SJCRH30 (cell line): ENCODE results near the gene CDK6. TPM values are rescaled to one million over a fixed set of nuclear protein-coding genes. Genes with fewer than 3 reads are reported as not detected.
A peak's percentile ranks its signal among the peaks of the same experiment; 100 is the strongest.

Experiments
- DNase-seq, 2 experiments: peaks; one replicate each; pipeline ENCODE4 v3.0.0-alpha.2; 2015 to 2020
- H3K27ac ChIP-seq: fragments of 250-450 bp; sonication (Bioruptor Pico); 2 replicates; pipeline ENCODE4 v1.5.1; 2020; ENCODE audit warnings: mild to moderate bottlenecking, moderate library complexity
- H3K27me3 ChIP-seq: fragments of 250-450 bp; sonication (Bioruptor Pico); 2 replicates; pipeline ENCODE4 v1.5.1; 2020; ENCODE audit warnings: mild to moderate bottlenecking, moderate library complexity
- H3K36me3 ChIP-seq: fragments of 250-450 bp; sonication (Bioruptor Pico); 2 replicates; pipeline ENCODE4 v1.5.1; 2020; ENCODE audit warnings: mild to moderate bottlenecking, moderate library complexity
- H3K4me1 ChIP-seq: fragments of 250-450 bp; sonication (Bioruptor Pico); 2 replicates; pipeline ENCODE4 v1.5.1; 2020; ENCODE audit warnings: mild to moderate bottlenecking, moderate library complexity
- H3K4me3 ChIP-seq: fragments of 250-450 bp; sonication (Bioruptor Pico); 2 replicates; pipeline ENCODE4 v1.5.1; 2020; ENCODE audit warnings: mild to moderate bottlenecking, moderate library complexity
- H3K9me3 ChIP-seq: fragments of 250-450 bp; sonication (Bioruptor Pico); replicated peaks from 2 replicates; pipeline ENCODE4 v1.5.1; 2020; ENCODE audit warnings: mild to moderate bottlenecking, moderate library complexity
- total RNA-seq: library from RNA; depleted of rRNA; stranded (reverse); fragments of >200 nt; shearing (Covaris generic); gene quantifications from 2 replicates; pipeline ENCODE4 v1.2.3, GENCODE V29; 2014

The CDK6 gene
- total RNA-seq, 1 experiment from 2014 or later, result 194 TPM

DNA sequence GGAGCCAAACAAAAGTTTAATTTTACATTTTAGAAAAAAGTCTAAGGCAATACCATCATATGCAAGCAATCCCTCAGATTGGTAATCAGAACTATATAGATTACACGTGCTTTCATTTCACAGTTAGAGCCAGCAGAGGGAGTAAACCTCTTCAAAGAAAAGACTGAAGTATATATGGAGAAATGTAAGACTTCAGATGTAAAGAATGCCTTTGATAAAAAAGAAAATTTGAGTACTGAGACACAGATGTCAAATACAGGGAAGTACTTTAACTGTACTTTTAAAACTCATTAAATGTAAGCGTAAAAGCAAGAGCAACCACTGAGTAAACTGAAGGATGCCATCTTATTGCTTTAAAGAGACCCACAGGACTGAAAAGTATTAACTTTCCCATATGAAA, 144.8 kb downstream of the CDK6 start:
- H3K36me3 ChIP-seq, result peaks cover 62% of the 10 kb centered on the region
- peak; percentile 29 to 69 for DNase-seq
- H3K27me3 ChIP-seq, result no peaks in the 10 kb centered on the region
- peaks cover 7% of the 10 kb centered on the region; the same call in 1 of the 2 replicates for H3K9me3 ChIP-seq
- H3K4me1 ChIP-seq, result peaks cover 21% of the 10 kb centered on the region
- H3K4me3 ChIP-seq, result no peak overlapping the region
- no peak overlapping the region for H3K27ac ChIP-seq

DNA sequence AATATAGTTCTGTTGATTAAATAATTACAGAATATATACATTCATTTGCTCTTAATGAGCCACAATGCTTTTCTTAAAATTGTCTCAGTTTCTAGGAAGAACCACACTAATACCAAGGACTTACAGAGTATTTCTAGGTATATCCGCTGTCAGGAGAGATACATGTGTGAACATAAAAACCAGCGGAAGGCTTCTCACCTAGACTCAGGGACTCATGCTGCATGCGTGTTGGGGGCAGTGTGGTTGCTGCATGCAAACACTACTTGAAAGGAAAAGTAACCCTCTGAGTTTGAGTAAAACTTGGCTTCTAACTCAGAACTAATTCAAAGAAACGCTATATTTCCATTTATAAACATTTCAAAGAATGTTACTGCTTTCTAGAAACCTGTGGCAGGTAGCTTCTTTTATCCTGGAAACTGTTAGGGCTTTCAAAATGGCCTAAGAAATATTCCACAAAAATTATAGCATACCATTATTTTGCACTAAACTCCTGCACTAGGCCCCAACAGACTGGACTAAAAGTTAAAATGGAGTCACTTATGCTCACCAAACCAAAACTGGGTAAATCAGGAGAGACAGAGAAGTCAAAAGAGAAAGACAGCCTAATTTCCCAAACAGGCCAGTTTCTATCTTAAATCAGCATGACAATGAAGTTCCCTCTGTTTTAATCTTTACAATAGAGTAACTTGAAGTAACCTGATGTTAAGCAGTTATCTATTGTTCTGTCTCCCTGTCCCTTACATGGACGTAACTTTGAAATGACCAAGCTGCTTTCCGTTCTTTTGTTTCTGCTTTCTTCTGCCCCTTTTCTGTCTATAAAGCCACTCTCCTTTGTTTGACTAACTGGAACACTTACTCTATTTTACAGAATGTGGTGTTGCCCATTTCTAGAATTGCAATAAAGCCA, 151.0 kb downstream of the CDK6 start:
- Histone ChIP-seq H3K27ac (no peak overlapping the region), H3K36me3 (peaks cover 53% of the 10 kb centered on the region), H3K4me1 (no peaks in the 10 kb centered on the region), H3K4me3 (no peak overlapping the region), H3K27me3 (no peaks in the 10 kb centered on the region), H3K9me3 (peaks cover 3% of the 10 kb centered on the region; the same call in 1 of the 2 replicates)
- DNase-seq, result no peak

DNA sequence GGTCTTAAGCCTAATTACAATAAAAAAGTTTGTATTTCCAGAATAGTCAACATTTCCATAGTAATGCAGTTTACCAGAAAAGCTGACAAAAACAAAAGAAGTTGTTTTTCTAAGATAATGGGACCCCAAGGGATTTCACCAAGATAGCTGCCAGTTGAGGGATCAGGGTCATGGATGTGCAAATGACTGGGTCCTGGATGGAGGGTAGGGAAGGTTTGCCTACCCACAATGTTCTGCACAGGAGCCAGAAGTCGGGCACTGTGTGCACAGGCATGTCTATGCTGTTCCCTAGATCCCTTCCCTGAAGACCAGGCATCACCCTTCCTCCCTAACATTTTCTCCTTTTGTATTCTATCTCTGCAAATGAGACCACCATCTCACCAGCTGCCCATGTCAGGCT, 152.1 kb downstream of the CDK6 start:
- Histone ChIP-seq H3K27me3 (no peaks in the 10 kb centered on the region), H3K27ac (no peak overlapping the region), H3K4me1 (no peaks in the 10 kb centered on the region), H3K9me3 (no peaks in the 10 kb centered on the region; the same call in 1 of the 2 replicates), H3K4me3 (no peak overlapping the region), H3K36me3 (peaks cover 44% of the 10 kb centered on the region)
- no peak for DNase-seq

DNA sequence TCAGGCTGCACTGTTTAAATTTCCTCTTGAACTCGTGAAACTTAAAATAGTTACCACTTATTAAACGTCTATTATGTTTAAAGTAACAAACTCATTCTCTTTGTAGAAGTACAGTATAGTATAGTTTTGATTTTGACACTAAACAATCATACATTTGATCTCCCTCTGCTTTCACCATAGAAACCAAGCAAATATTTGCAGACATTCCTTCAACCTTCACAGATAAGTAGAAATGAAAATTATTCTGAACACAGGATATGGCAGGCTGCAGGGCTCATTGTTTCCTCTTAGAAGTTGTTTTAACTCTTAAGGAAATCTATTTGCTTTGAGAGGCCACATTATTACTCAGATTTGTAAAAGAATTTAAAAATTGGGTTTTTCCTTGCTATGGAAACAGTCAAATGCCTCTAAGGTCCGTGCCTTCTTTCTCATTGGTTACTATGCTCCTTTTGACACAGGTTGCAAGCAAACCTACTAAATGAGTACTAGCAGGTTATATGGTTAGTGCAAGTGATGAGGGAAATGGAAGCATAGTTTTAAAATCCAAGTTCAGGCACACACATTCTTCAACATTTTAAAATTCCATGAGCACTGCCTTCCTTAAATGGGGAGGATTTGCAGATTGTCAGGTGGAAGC, 153.4 kb downstream of the CDK6 start:
- Histone ChIP-seq H3K9me3 (no peaks in the 10 kb centered on the region), H3K4me1 (no peaks in the 10 kb centered on the region), H3K36me3 (peaks cover 42% of the 10 kb centered on the region), H3K27me3 (no peaks in the 10 kb centered on the region), H3K4me3 (no peak overlapping the region), H3K27ac (no peak overlapping the region)
- DNase-seq, result no peak

DNA sequence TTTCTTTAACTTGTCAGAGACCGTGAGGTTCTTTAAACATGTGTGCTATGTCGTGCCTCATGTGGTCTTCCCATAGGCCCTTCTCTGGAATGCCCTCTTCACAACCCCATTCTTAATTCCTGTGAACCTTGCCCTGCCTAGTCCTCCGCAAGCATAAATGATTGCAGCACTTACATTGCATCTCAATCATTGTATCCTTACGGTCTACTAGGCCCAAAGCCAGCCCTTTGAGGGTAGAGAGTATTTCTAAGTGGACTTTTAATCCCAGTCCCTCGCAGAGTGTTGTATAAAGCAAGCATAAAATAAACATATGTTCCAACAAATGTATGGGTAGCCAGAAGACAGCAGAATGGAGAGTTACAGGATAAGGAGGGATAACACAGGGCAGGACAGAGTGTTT, 154.0 kb downstream of the CDK6 start:
- Histone ChIP-seq H3K27ac (no peak overlapping the region), H3K27me3 (no peaks in the 10 kb centered on the region)
- DNase-seq, result no peak

DNA sequence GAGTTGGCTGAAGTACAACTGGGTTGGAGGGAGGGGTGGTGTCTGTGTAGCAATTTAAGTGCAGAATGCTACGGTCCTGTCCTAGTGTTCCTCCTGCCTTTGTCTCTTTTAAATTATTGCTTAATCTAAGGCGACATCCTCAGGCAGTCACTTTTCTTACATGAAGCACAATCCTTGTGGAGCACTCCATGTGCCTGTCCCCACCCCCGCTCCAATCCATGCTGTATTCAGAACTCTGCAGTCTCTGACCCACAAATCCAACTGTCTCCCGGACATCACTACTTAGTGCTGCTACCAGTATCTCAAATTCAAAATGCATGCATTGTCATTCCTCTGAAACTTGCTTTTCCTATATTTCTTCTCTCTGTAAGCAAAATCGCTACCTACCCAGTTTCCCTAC, 154.7 kb downstream of the CDK6 start:
- Histone ChIP-seq H3K9me3 (no peaks in the 10 kb centered on the region), H3K36me3 (peaks cover 33% of the 10 kb centered on the region), H3K4me1 (no peaks in the 10 kb centered on the region), H3K27ac (no peak overlapping the region), H3K4me3 (no peak overlapping the region), H3K27me3 (no peaks in the 10 kb centered on the region)
- DNase-seq, result no peak

More for the DNA sequence above, 154.0 kb downstream of the CDK6 start:
- no peak overlapping the region for H3K4me3 ChIP-seq
- no peaks in the 10 kb centered on the region for H3K4me1 ChIP-seq
- peaks cover 39% of the 10 kb centered on the region for H3K36me3 ChIP-seq
- H3K9me3 ChIP-seq, result no peaks in the 10 kb centered on the region

DNA sequence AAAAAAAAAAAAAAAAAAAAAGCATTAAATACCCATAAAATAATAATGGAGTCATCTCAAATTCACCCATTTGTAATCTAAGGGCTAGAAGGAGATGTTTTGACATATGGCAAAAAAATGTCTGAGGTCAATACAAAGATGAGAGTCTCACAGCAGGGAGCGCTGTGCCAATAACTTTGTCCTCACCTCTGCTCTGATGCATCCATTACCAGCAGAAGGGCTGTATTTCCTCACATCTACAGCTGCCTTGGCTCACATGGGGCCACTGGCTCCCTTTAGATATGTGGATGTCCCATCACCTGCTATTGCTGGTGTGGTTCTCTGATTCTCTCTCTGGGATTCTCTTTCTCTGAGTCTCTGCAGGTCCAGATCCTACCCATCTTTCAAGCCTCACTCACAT, 155.9 kb downstream of the CDK6 start:
- no peaks in the 10 kb centered on the region for H3K9me3 ChIP-seq
- H3K36me3 ChIP-seq, result peaks cover 31% of the 10 kb centered on the region
- peak in 1 of 2 experiments; percentile 25 for DNase-seq
- no peak overlapping the region for H3K27ac ChIP-seq
- H3K4me1 ChIP-seq, result no peaks in the 10 kb centered on the region; the same call in 1 of the 2 replicates
- no peak overlapping the region for H3K4me3 ChIP-seq
- no peaks in the 10 kb centered on the region for H3K27me3 ChIP-seq

DNA sequence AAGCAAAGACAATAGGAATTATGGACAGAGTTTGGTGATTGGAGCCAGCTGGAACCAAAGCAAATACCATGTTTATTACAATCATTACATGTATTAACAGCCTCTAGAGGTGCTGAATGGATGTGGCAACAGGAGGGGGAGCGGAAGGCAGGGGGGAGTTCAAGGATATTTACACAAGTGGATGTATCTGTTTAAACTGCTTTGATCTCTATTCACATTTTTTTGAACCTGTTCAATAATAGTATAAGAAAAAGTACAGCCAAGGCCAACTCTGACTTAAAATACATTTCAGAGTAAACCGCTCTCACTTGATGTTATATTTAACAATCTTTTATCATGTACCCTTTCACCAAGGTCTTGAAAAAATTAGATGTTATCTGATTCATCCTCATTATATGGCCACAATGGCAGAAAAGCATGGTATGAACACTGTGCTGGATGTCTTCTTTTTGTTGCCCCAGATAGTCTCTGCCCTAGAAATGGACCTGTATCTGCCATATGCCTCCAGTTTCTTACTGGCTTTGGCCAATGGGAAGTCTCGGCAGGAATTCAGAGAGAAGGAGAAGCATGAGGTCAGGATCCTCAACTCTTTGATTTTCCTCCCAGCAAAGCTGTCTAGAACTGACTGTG, 158.0 kb downstream of the CDK6 start:
- no peaks in the 10 kb centered on the region for H3K9me3 ChIP-seq
- H3K36me3 ChIP-seq, result peaks cover 29% of the 10 kb centered on the region
- no peaks in the 10 kb centered on the region for H3K27me3 ChIP-seq
- DNase-seq, result no peak
- no peak overlapping the region for H3K4me3 ChIP-seq
- no peaks in the 10 kb centered on the region; the same call in 1 of the 2 replicates for H3K4me1 ChIP-seq
- H3K27ac ChIP-seq, result no peak overlapping the region

DNA sequence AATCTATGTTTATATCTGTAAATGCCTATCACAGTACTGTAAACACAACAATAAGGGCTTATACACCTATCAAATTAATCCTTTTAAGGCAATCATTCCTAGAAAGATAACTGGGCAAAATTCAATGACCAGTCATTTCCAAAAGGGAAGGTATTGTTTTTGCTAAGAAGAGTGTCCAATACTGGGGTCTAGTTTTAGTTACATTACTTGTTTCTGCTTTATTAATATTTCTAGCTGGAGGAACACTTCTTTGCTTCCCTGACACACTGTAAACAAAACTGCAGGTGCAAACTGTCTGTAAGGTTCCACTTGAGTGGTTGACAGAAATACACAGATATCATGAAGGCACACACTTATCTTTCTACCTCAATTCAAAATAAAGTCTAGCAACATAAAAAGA, 162.0 kb downstream of the CDK6 start:
- Histone ChIP-seq H3K36me3 (peaks cover 53% of the 10 kb centered on the region), H3K4me1 (no peaks in the 10 kb centered on the region; the same call in 1 of the 2 replicates), H3K27me3 (no peaks in the 10 kb centered on the region), H3K4me3 (no peak overlapping the region), H3K27ac (no peak overlapping the region), H3K9me3 (no peaks in the 10 kb centered on the region)
- no peak for DNase-seq

DNA sequence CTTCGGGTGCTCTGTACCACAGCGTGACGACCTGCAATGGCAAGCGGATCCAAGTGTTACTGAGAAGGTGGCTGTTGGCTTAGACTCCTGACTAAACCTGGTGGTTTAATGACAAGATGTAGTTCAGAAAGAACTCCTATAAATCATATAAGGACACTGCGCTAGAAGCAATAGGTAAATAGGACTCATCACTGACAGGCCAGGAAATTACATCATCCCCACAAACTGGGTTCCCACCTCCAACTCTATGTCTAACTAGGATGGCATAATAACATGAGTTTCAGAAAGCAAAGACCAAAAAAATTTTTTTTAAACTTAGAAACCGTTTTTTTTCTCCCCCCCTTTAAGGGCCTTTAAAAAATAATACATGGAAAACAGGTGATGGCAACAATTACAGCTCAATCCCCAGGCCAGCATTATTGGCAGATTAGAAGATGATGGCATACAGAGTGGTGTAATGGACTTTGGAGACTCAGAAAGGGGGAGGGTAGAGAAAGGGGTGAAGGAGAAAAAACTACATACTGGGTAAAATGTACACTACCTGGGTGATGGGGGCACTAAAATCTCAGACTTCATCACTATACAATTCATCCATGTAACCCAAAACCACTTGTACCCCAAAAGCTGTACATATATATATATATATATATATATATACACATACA, 164.7 kb downstream of the CDK6 start:
- H3K27ac ChIP-seq, result no peak overlapping the region
- no peak overlapping the region for H3K4me3 ChIP-seq
- DNase-seq, result no peak
- no peaks in the 10 kb centered on the region for H3K9me3 ChIP-seq
- H3K36me3 ChIP-seq, result peaks cover 64% of the 10 kb centered on the region
- H3K4me1 ChIP-seq, result no peaks in the 10 kb centered on the region; the same call in 1 of the 2 replicates
- no peaks in the 10 kb centered on the region for H3K27me3 ChIP-seq

DNA sequence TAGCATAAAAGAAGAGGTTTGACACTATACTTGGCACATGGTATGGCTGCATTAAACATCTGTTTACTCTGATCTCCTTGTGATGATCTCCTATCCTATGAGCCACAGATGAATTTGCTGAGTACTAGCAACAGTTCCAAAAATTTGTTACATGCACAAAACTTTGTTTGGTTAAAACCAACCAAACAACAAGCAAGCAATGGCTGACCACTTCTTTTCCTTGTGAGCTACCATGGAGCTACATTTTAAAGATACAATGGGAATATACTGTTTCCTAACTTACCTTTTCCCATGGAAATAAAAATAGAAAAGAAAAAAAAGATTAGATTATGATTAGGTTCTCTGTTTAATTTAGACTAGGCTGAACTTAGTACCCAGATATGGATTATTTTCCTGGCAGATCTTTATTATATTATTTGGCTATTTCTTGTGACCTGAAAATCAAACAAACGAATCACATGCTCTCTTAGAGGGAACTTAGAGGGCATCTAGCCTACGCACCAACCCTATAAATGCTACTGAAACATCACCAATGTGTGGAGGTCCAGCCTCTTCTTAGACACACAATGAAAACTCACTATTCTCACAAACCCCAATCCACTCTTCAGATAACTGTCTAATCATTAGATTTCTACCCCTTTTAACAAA, 166.0 kb downstream of the CDK6 start:
- Histone ChIP-seq H3K4me3 (no peak overlapping the region), H3K4me1 (no peaks in the 10 kb centered on the region), H3K27ac (no peak overlapping the region)

DNA sequence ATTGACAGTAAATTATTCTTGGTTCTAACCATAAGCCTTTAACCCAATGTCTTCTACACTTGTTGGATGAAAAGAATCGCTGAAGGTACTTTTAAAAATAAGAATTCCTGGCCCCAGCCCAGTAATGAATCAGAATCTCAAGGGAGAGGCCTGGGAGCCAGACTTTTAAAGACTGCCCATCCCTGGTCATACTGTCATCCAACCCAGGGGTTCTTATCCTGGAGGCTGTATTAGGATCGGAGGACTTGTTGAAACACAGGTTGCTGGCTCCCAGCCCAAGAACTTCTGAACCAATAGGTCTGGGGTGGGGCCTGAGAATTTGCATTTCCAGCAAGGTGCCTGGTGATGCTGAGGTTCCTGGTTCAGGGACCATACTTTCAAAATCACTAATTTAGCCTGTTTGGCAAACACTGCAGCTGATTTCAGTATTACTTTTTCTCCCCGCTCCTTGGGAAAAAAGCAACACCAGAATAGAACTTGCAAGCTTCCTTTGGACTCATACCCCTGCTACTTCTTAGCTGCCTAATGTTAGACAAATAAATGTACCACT, 166.7 kb downstream of the CDK6 start:
- no peaks in the 10 kb centered on the region for H3K9me3 ChIP-seq
- H3K27me3 ChIP-seq, result no peaks in the 10 kb centered on the region
- no peak overlapping the region for H3K4me3 ChIP-seq
- H3K27ac ChIP-seq, result no peak overlapping the region
- H3K4me1 ChIP-seq, result no peaks in the 10 kb centered on the region
- DNase-seq, result no peak
- H3K36me3 ChIP-seq, result peaks cover 83% of the 10 kb centered on the region

More for the DNA sequence above, 166.0 kb downstream of the CDK6 start:
- Histone ChIP-seq H3K36me3 (peaks cover 77% of the 10 kb centered on the region), H3K27me3 (no peaks in the 10 kb centered on the region), H3K9me3 (no peaks in the 10 kb centered on the region)
- DNase-seq, result no peak

DNA sequence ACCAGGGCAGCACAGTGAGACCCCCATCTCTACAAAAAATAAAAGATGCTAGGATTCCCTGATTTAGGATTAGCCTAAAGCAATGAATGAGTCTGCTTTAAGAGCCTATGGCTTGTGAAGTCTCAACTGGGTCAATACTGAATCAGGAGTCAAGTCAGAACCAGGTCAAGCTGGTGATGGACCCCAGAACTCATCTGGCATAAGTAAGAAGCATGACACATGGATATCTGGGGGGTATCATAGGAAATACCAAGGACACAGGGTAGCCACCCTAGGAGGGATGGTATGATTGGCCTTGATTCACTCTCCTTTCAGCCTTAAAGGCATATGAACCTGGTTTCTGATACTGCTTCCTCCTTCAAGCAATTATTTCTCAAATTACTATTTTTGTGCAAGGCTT, 167.8 kb downstream of the CDK6 start:
- no peaks in the 10 kb centered on the region for H3K27me3 ChIP-seq
- no peaks in the 10 kb centered on the region for H3K9me3 ChIP-seq
- no peak overlapping the region for H3K4me3 ChIP-seq
- peaks cover 81% of the 10 kb centered on the region for H3K36me3 ChIP-seq
- H3K4me1 ChIP-seq, result no peaks in the 10 kb centered on the region
- no peak for DNase-seq
- no peak overlapping the region for H3K27ac ChIP-seq
